ENCODE results near the gene TAF6L. TPM values are rescaled to one million over a fixed set of nuclear protein-coding genes. Genes with fewer than 3 reads are reported as not detected.

Gene TAF6L
- total and polyA plus RNA-seq, 3 donors from 2014 or later = 13.6 to 32.0 (median 22.4) TPM

DNA sequence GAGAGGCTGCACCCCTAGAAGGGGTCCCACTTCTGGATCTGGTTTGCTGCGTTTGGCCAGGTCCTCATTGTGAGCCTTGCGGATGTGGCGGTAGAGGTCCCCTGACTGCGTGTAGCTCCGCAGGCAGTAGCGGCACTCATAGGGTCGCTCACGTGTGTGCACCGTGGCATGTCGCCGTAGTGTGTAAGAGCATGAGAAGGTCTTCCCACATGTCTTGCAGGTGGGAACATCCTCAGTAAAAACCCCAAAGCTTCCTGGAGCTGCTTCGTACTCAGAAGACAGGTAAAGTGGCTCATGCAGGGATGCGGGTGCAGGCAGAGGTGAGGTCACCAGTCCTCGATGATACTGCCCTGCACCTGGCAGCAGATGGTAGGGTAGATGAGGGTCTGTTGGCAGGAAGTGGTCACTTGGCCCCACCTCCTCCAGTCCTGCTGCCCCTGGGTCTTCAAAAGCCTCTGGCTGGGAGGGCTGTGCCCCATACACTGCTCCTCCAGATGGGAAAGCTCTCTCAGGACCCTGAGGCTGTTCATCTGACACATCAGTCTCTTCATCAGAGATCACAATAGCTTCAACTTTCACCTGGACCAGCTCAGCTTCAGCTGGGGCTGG lies 18.9 kb upstream of the TAF6L start:
- Histone ChIP-seq H3K9me3 (no peaks in the 10 kb centered on the region), H3K36me3 (ENCODE audit: low read depth, missing control alignments) (no peaks in the 10 kb centered on the region), H3K4me1 (peaks cover 7% of the 10 kb centered on the region), H3K27ac (no peak overlapping the region), H3K4me3 (no peak overlapping the region), H3K27me3 (no peaks in the 10 kb centered on the region)
- DNase-seq = no peak
- 96 to 97% methylated on average over 13 to 14 of the region's 14 CpGs for WGBS, 2 donors
- intact Hi-C loops (cut with DNase I; ENCODE audit: low total_unique reads) = no loop called here
- TF ChIP-seq, protein P1, sequence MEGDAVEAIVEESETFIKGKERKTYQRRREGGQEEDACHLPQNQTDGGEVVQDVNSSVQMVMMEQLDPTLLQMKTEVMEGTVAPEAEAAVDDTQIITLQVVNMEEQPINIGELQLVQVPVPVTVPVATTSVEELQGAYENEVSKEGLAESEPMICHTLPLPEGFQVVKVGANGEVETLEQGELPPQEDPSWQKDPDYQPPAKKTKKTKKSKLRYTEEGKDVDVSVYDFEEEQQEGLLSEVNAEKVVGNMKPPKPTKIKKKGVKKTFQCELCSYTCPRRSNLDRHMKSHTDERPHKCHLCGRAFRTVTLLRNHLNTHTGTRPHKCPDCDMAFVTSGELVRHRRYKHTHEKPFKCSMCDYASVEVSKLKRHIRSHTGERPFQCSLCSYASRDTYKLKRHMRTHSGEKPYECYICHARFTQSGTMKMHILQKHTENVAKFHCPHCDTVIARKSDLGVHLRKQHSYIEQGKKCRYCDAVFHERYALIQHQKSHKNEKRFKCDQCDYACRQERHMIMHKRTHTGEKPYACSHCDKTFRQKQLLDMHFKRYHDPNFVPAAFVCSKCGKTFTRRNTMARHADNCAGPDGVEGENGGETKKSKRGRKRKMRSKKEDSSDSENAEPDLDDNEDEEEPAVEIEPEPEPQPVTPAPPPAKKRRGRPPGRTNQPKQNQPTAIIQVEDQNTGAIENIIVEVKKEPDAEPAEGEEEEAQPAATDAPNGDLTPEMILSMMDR (IDR thresholded peaks at IDR 0.05) = no peak
- no peak for TF ChIP-seq POLR2A (IDR thresholded peaks at IDR 0.05)

DNA sequence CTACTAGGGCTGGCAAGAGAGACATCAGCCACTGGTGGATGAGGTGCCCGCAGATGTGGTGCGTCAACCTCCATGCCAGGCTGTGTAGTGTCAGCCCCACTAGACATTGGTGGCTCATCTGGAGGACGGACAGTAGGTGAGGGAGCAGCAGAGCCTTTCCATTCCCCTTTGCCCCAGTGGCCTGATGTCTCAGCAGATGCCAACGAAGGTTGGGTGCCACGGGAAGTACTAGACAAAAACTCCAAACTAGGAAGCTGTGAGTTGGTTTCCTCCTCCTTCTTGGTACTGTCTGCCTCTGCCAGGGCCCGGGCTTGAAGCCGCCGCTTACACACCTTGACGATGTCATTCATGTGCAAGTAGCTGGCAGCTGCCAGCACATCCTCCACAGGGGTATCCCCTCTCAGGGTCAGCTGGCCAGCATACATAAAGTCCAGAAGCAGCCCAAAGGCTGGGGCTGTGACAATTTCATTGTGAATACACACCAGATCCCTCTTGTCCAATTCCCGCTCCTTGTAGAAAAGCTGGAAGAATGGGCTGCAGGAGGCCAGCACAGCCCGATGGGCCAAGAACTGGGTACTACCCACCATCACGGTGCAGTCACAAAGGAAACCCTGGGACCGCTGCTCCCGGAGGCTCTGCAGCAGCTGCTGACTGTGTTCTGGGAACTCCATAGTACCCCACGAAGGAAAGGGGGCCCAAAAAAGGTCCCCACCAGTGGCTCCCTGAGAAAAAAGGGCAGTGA lies 18.0 kb upstream of the TAF6L start:
- DNase-seq = no peak
- H3K27ac ChIP-seq = peak overlapping the region in 1 of 2 donors; percentile 95
- H3K9me3 ChIP-seq = no peaks in the 10 kb centered on the region
- no peaks in the 10 kb centered on the region for H3K36me3 ChIP-seq (ENCODE audit: low read depth, missing control alignments)
- intact Hi-C loops (cut with DNase I; ENCODE audit: low total_unique reads) = no loop called here
- WGBS, 2 donors = 70 to 75% methylated on average over 10 to 15 of the region's 15 CpGs
- no peak for TF ChIP-seq POLR2A (IDR thresholded peaks at IDR 0.05)
- TF ChIP-seq, protein P1 (IDR thresholded peaks at IDR 0.05) = no peak
- peaks cover 7% of the 10 kb centered on the region for H3K4me1 ChIP-seq
- H3K4me3 ChIP-seq = peak overlapping the region; percentile 73 to 80
- H3K27me3 ChIP-seq = no peaks in the 10 kb centered on the region

DNA sequence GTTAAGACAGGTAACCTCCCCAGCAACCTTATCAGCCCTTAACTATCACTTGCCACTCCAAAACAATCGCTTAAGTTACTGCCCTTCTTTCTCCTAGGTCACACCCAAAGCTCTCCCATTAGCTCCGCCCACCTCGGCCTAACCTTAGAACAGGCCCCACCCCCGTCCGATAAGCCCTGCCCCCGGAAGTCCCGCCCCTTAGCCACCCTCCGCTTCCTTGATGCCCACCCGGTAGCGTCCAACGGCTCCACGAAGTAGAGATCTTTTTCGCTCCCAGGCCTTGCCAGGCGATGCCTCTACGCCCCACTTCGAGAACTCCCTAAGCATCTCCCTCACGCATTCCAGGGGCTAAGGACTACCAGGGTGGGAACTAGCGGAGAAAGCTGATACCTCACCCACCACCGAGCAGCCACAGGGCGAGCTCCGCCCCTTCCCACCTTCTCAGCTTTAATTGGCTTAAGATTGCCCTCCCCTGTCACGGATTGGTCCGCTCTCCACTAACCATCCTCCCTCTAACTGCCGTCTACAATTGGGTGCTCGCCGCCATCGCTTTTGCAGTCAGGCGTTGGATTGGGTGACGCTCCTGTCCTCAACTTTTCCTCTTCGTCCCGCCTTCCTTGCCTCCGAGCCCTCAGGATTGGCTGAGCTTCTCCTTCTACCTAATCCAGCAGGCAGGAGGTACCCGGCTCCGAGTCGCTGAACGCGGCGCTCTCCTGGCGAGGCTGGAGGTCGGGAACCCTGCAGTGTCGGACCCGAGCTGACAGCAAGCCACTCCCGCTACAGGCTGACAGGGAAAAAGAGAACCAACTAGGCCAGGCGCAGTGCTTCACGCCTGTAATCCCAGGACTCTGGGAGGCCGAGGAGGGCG lies 17.2 kb upstream of the TAF6L start, which contains the start of gene ZBTB3:
Gene ZBTB3 (minus strand): TSS at position 425 of the 868 bp plus-strand sequence. CDS start 496 bp downstream, outside the sequence.
- H3K27ac ChIP-seq = peak within 1 kb of the TSS; percentile 93 to 95
- no peaks in the 10 kb centered on the region for H3K36me3 ChIP-seq (ENCODE audit: low read depth, missing control alignments)
- intact Hi-C loops (cut with DNase I; ENCODE audit: low total_unique reads) = no loop called here
- no peaks in the 10 kb centered on the region for H3K9me3 ChIP-seq
- 1 to 3% methylated on average over 30 to 47 of the region's 47 CpGs for WGBS, 2 donors
- TF ChIP-seq POLR2A (IDR thresholded peaks at IDR 0.05) = peak; percentile 43
- TF ChIP-seq, protein P1 (IDR thresholded peaks at IDR 0.05) = no peak
- peaks cover 7% of the 10 kb centered on the region for H3K4me1 ChIP-seq
- peak within 1 kb of the TSS; percentile 73 to 80 for H3K4me3 ChIP-seq
- H3K27me3 ChIP-seq = no peaks in the 10 kb centered on the region
- DNase-seq = peak; percentile 99

DNA sequence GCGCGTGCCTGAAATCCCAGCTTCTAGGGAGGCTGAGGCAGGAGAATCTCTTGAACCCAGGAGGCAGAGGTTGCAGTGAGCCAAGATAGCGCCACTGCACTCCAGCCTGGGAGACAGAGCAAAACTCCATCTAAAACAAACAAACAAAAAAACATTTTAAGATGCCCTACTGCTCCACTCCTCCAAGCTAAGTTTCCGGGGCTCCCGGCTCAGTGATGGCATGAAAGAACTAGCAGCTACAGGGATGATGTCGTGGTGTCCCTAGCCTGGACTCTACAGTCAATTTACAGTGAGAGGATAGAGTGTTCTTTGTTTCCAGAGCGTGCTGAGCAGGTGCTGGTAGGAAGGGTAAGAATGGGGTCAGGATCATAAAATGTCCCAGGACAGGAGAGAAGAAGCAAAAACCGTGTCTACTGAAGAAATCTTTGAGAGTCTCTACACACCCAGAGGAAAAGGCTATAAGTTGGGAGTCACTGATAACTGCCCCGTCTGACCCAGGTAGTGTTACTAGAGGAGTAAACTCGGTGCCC lies 16.0 kb upstream of the TAF6L start:
- no peak for DNase-seq
- WGBS, 2 donors = 50 to 65% methylated on average over 10 of the region's 10 CpGs
- Histone ChIP-seq H3K27me3 (no peaks in the 10 kb centered on the region), H3K4me1 (peaks cover 7% of the 10 kb centered on the region), H3K36me3 (ENCODE audit: low read depth, missing control alignments) (no peaks in the 10 kb centered on the region), H3K9me3 (no peaks in the 10 kb centered on the region), H3K4me3 (peak overlapping the region in 1 of 2 donors; percentile 73), H3K27ac (no peak overlapping the region)
- intact Hi-C loops (cut with DNase I; ENCODE audit: low total_unique reads) = no loop called here
- TF ChIP-seq, protein P1 (IDR thresholded peaks at IDR 0.05) = no peak
- no peak for TF ChIP-seq POLR2A (IDR thresholded peaks at IDR 0.05)

Data from testis (tissue), 3 donors.